Upper lobe of left lung (tissue), 6 donors: ENCODE results near the gene ZFAND4. TPM values are rescaled to one million over a fixed set of nuclear protein-coding genes. Genes with fewer than 3 reads are reported as not detected.

Source experiments
- ATAC-seq, 2 donors: fragments of 200-7000 bp; cut with Tn5 transposase; one replicate each; pipeline ENCODE4 v1.9.1; 2022; ENCODE audit warnings: mild to moderate bottlenecking in 2 of 2, moderate library complexity in 2 of 2; ENCODE audit not compliant: low FRiP score in 2 of 2
- DNase-seq, 2 donors: peaks; one replicate each; pipeline ENCODE4 v3.0.0-alpha.2; 2019 to 2020
- H3K27ac ChIP-seq, 4 donors: fragments of 200-600 bp; sonication (generic); one replicate each; pipeline ENCODE4 v1.5.1; 2016 to 2019
- H3K27me3 ChIP-seq, 4 donors: fragments of 200-600 bp; sonication (generic); one replicate each; pipeline ENCODE4 v1.5.1; 2017 to 2019
- H3K36me3 ChIP-seq, 4 donors: fragments of 200-600 bp; sonication (generic); one replicate each; pipeline ENCODE4 v1.5.1; 2016 to 2019
- H3K4me1 ChIP-seq, 4 donors: fragments of 200-600 bp; sonication (generic); one replicate each; pipeline ENCODE4 v1.5.1; 2018 to 2019
- H3K4me3 ChIP-seq, 4 donors: fragments of 200-600 bp; sonication (generic); one replicate each; pipeline ENCODE4 v1.5.1; 2017 to 2019; ENCODE audit warnings: mild to moderate bottlenecking in 2 of 4, moderate library complexity in 1 of 4
- H3K9me3 ChIP-seq, 4 donors: fragments of 200-600 bp; sonication (generic); one replicate each; pipeline ENCODE4 v1.5.1; 2018 to 2019
- CTCF ChIP-seq, 6 experiments: fragments of 450-650 bp in 4 of 6; fragments of 200-600 bp in 2 of 6; sonication (generic) in 2 of 6; IDR thresholded peaks; one replicate each; pipeline ENCODE4 v1.5.1; 2016 to 2019; ENCODE audit warnings: antibody characterized with exemption in 6 of 6
- EP300 ChIP-seq, 4 donors: sonication (generic); formaldehyde crosslinking; IDR thresholded peaks; one replicate each; pipeline ENCODE4 v1.5.1; 2017; ENCODE audit warnings: antibody characterized with exemption in 4 of 4, control low read depth in 2 of 4
- POLR2A ChIP-seq, 4 donors: fragments of 450-650 bp; IDR thresholded peaks; one replicate each; pipeline ENCODE4 v1.5.1; 2016 to 2017; ENCODE audit warnings: antibody characterized with exemption in 4 of 4, mild to moderate bottlenecking in 2 of 4
- POLR2AphosphoS5 ChIP-seq, 2 donors: sonication (generic); formaldehyde crosslinking; IDR thresholded peaks; one replicate each; pipeline ENCODE4 v1.5.1; 2017; ENCODE audit warnings: antibody characterized with exemption in 2 of 2
- WGBS, 2 donors: methylation state at CpG; one replicate each; pipeline ENCODE4 v1.1.5; 2017 to 2018; 5-methylcytosine and 5-hydroxymethylcytosine counted together
- total RNA-seq, 6 donors: library from RNA; depleted of rRNA in 4 of 6; stranded (reverse); fragments of >200 nt in 4 of 6; gene quantifications; one replicate each; pipeline versions ENCODE4 v1.1.0 to v1.2.1, GENCODE V29; 2016 to 2021
- donor health status: DM: no; HTN: no; CAD: no; lungs with moderate emphysema.
- donor health status: DM: no; HTN: yes; CAD: no; lungs with severe emphysema.

The ZFAND4 gene
- total RNA-seq, 6 donors from 2014 or later = 13.9 to 38.8 (median 18.7) TPM

- DNase-seq (no peak), ATAC-seq (no peak)
- Histone ChIP-seq H3K9me3 (no peaks in the 10 kb centered on the region), H3K27ac (no peak overlapping the region), H3K4me3 (no peak overlapping the region), H3K4me1 (peaks cover 9 to 27% (median 18%) of the 10 kb centered on the region in 4 donors), H3K36me3 (peaks cover 0 to 6% (median 0%) of the 10 kb centered on the region in 4 donors), H3K27me3 (no peaks in the 10 kb centered on the region)
- TF ChIP-seq POLR2AphosphoS5 (IDR thresholded peaks at IDR 0.05) (no peak), EP300 (IDR thresholded peaks at IDR 0.05) (no peak), CTCF (IDR thresholded peaks at IDR 0.05) (no peak), POLR2A (IDR thresholded peaks at IDR 0.05) (no peak)
- 97 to 99% methylated on average over 2 of the region's 2 CpGs for WGBS, 2 donors
These were observed 82.7 kb downstream of the ZFAND4 start for GRCh38 chr10:45589868-45590267.

- DNase-seq (no peak), ATAC-seq (no peak)
- Histone ChIP-seq H3K27me3 (no peaks in the 10 kb centered on the region), H3K9me3 (no peaks in the 10 kb centered on the region), H3K4me3 (no peak overlapping the region), H3K4me1 (peaks cover 9 to 23% (median 17%) of the 10 kb centered on the region in 4 donors), H3K36me3 (peaks cover 0 to 6% (median 0%) of the 10 kb centered on the region in 4 donors), H3K27ac (no peak overlapping the region)
- TF ChIP-seq POLR2A (IDR thresholded peaks at IDR 0.05) = no peak
- TF ChIP-seq CTCF (IDR thresholded peaks at IDR 0.05) = no peak
- no peak for TF ChIP-seq POLR2AphosphoS5 (IDR thresholded peaks at IDR 0.05)
- TF ChIP-seq EP300 (IDR thresholded peaks at IDR 0.05) = no peak
These were observed 83.6 kb downstream of the ZFAND4 start for GRCh38 chr10:45589009-45589408.

- Histone ChIP-seq H3K9me3 (no peaks in the 10 kb centered on the region), H3K36me3 (peaks cover 0 to 6% (median 0%) of the 10 kb centered on the region in 4 donors), H3K27me3 (no peaks in the 10 kb centered on the region), H3K4me1 (peaks cover 0 to 4% (median 2%) of the 10 kb centered on the region in 4 donors), H3K27ac (no peak overlapping the region), H3K4me3 (no peak overlapping the region)
- TF ChIP-seq POLR2AphosphoS5 (IDR thresholded peaks at IDR 0.05) (no peak), EP300 (IDR thresholded peaks at IDR 0.05) (no peak), POLR2A (IDR thresholded peaks at IDR 0.05) (no peak), CTCF (IDR thresholded peaks at IDR 0.05) (no peak)
- ATAC-seq = no peak
- no peak for DNase-seq
- WGBS, 2 donors = 97 to 99% methylated on average over 3 of the region's 3 CpGs
These were observed 86.3 kb downstream of the ZFAND4 start for GRCh38 chr10:45586028-45586824.

GRCh38 chr10:45585131-45585530 lies 87.4 kb downstream of the ZFAND4 start:
- H3K36me3 ChIP-seq = peaks cover 0 to 3% (median 0%) of the 10 kb centered on the region in 4 donors
- DNase-seq = no peak
- no peak overlapping the region for H3K4me3 ChIP-seq
- H3K4me1 ChIP-seq = peaks cover 9 to 11% (median 10%) of the 10 kb centered on the region in 4 donors
- no peak for ATAC-seq
- no peak overlapping the region for H3K27ac ChIP-seq
- H3K27me3 ChIP-seq = no peaks in the 10 kb centered on the region
- 92 to 93% methylated on average over 2 of the region's 2 CpGs for WGBS, 2 donors
- H3K9me3 ChIP-seq = no peaks in the 10 kb centered on the region
- TF ChIP-seq POLR2AphosphoS5 (IDR thresholded peaks at IDR 0.05) = no peak
- no peak for TF ChIP-seq POLR2A (IDR thresholded peaks at IDR 0.05)
- no peak for TF ChIP-seq CTCF (IDR thresholded peaks at IDR 0.05)
- TF ChIP-seq EP300 (IDR thresholded peaks at IDR 0.05) = no peak

GRCh38 chr10:45582386-45582781 lies 90.2 kb downstream of the ZFAND4 start:
- no peak for TF ChIP-seq POLR2A (IDR thresholded peaks at IDR 0.05)
- no peak for TF ChIP-seq EP300 (IDR thresholded peaks at IDR 0.05)
- TF ChIP-seq POLR2AphosphoS5 (IDR thresholded peaks at IDR 0.05) = no peak
- TF ChIP-seq CTCF (IDR thresholded peaks at IDR 0.05) = no peak
- Histone ChIP-seq H3K36me3 (no peaks in the 10 kb centered on the region), H3K4me1 (peaks cover 10 to 23% (median 15%) of the 10 kb centered on the region in 4 donors), H3K9me3 (no peaks in the 10 kb centered on the region), H3K4me3 (no peak overlapping the region), H3K27me3 (no peaks in the 10 kb centered on the region), H3K27ac (no peak overlapping the region)
- DNase-seq = no peak
- 86 to 91% methylated on average over 1 of the region's 1 CpG for WGBS, 2 donors
- ATAC-seq = no peak
